ENCODE measurements around the gene TRAPPC10.

TRAPPC10 gene

DNA sequence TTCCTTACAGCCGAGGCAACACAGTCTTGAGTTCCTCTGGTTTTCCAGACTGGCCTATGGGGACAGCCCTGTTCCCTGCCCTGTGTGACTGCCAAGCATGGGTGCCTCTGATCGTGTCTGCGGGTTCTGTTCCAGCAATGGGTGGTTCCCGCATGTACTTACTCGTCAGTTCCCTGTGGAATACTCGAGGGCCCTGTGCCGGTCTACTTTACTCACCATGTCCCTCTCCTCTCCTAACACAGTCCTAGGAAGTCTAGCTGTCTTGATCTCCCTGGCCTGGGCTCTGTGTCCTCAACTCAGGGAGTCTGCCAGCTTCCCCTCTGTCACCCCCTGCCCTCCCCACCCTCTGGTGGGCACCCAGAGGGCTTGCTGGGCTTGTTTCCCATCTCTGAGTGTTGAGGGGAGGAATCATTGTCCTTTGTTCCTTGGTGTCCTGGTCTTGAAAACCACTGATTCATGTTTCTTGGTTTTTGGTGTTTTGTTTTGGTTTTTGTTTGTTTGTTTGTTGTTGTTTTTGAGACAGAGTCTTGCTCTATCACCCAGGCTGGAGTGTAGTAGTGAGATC lies 36.0 kb downstream of the TRAPPC10 start:
- no peak for DNase-seq

DNA sequence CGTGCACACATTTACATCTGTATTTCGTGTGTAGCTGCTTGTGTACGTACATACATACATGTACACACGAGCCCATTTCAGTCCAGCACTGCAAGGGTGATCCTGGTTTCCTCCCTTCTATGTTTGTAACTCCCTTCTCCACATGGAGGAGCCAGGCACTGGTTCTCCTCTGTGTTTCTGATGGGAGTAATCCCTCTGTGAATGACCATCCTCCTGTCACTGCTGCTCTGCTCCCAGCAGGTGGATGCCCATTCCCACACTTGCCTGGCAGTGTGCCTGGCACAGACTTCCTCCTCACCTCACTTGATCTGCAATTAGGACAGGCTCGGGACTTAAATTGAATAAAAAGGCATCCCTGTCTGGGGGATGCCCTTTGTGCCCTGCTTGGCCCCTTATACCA lies 37.1 kb downstream of the TRAPPC10 start:
- no peak for DNase-seq

DNA sequence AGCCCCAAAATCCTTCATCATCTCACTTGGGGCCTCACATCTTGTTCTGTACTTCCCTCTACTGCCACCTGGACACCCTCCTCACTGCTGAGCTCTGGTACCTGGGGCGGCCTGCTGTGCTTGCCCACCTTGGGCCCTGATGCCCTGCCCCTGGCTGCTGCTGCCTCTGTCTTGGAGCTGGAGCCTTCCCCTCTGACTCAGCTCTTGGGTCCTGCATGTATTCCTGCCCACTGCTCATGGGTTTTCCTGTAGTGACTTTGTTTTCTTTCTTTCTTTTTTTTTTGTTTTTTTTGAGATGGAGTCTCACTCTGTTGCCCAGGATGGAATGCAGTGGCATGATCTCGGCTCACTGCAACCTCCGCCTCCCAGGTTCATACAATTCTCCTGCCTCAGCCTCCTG lies 37.5 kb downstream of the TRAPPC10 start:
- no peak for DNase-seq

DNA sequence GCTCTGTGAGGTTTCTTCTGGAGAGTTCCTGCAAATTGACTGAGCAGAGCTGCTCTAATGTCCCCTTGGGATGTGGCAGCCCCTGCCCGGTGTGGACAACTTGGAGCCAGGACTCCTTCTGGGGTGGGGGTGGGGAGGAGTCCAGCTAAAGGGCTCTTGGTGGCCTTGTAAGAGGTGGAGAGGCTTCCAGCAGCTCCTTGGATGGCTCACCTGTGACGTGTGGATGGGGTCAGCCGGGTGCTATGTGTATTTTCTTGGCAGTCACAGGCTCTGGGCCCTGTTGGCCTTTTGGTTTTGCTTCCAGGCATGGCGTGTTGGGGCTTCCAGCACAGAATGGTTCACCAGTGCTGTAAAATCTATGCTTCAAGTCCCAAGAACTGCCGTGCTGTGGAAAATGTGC lies 38.2 kb downstream of the TRAPPC10 start:
- no peak for DNase-seq

DNA sequence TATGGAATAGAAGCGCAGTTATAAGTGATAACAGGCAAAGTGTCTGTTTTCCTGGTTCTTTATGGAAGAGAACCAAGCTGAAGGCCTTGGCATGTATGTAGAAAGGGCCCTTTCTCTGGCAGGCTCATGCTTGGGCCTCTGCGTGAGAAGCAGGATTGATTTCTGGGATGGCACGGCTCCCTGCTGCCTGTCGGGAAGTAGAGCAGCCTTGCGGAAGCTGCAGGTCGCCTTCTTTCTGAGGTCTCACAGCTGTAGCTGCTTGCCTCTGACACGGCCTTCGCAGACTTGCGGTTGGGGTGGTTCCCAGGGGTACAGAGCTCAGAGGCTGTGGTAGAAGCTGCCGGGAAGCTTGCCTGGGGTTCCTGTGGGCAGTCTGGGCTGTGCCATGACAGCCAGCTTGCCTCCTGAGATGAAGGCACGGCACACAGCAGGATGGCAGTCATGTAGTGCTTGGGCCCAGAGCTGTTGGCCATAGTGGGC lies 39.4 kb downstream of the TRAPPC10 start:
- DNase-seq = no peak

DNA sequence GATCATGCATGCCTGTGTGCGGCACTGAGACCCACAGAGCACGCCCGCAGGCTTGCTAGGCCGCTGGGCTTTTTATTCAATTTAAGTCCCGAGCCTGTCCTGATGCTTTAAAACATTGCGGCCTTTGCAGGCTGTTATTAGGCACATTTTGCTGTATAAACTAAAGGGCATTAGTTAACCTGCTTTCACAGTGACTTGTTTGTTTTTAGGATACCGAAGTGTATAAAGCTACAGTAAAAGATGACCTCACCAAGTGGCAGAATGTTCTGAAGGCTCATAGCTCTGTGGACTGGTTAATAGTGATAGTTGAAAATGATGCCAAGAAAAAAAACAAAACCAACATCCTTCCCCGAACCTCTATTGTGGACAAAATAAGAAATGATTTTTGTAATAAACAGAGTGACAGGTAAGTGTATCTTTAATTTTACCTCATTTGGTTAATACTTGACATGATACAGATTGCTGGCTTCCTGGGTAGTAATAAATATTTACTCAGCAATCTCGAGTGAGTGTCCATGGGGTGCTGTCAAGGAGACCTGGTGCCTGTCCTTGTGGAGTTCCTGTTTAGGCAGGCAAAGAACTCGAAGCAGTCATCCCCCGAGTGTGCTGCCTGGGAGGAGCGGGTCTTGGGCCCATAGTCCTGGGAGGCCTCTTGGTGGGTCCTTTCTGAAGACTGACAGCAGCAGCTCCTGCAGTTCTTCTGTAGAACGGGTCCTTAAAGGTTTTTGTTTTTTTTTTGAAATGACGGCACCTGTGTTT lies 40.1 kb downstream of the TRAPPC10 start:
- DNase-seq = no peak

DNA sequence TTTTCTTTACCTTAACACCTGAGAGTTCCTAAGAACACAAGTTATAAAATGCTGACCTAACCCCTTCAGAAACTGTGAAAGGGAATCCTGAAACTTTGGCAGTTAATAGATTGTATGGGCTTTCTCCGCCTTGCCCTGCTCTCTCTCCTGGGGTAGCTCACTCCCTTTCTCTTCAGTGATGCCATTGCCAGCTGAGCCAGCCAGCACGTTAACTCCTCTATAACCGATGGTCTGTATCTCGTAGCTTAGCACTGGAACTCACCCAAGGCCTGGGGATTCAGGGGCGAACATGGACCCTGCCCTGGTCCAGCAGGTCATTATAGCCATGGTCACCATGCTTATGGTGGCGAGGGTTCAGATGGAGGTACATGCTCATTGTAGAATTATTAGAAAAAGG lies 40.7 kb downstream of the TRAPPC10 start:
- no peak for DNase-seq

DNA sequence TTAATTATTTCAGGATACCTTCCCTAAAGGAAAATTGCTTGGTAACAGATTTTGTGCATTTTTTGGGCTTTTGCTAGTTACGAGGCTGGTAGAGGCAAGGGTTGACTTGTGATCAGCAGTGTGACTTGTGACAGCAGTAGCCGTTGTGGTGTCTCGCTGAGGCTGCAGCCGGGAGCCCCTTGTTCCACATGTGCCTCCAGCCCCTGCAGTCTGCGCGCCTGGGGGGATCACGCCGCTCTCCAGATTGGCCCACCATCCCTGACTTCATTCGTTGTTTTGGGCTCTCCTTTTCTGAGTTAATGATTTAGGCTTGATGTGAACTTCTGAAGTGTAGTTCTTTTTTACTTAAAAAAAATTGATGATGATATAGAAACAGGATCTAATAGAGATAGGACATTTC lies 41.5 kb downstream of the TRAPPC10 start:
- no peak for DNase-seq

DNA sequence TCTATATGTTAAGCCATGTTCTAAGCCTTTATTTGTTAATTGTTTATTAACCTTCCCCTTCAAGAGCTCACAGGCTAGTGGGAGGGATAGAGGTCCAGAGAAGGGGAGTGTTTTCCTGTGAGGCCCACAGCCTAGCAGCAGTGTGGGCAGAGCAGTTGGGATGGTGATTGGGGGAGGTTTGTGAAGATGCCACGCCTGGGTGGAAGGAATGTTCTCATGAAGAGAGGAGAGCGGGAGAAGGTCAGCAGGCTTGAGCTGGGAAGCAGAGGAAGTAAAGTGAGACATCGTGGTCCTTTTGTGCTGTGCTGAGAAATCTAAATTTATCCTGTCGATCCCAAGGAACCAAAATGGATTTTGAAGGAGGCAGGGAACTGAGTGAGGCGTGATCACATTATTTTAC lies 42.6 kb downstream of the TRAPPC10 start:
- no peak for DNase-seq

DNA sequence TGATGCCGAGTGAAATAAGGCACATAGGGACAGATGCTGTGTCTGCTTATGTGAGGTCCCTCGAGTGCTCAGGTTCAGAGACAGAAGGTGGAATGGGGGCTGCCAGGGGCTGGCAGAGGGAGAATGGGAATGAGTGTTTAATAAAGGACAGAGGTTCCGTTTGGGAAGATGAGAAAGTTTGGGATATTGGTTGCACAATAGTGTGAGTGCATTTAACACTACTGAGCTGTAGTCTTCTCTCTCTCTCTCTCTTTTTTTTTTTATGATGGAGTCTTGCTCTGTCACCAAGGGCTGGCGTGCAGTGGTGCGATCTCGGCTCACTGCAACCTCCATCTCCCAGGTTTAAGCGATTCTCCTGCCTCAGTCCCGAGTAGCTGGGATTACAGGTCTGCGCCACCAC lies 44.9 kb downstream of the TRAPPC10 start:
- DNase-seq = no peak

DNA sequence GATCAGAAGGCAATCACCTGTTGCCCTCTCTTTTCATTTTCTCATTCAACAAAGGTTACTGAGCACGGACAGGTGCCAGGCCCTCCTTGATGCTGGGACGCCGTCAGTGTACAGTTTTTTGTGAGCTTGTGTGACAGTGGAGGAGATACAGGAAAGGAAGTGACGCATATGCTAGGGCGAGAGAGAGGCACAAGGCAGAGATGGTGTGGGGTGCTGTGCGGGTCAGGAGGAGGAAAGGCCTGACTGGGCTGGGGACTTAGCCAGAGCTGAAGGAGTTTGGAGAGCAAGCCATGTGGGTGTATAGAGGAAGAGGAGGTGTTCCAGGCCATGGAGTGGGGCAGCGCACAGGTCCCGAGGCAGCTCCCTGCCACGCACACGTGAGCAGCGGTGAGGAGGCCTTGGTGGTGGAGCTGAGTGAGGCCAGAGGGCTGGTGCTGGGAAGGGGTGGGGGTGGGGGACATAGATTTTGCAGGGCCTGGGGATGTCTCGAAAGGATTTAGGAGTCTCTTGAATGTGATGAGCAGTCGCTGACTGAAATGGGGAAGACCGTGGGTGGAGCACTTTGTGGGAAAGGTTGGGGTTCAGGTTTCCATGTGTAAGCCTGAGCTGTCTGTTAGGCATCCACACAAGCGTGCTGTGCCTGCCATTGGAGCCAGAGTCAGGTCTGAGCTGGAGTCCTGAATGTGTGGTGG lies 46.0 kb downstream of the TRAPPC10 start:
- no peak for DNase-seq

DNA sequence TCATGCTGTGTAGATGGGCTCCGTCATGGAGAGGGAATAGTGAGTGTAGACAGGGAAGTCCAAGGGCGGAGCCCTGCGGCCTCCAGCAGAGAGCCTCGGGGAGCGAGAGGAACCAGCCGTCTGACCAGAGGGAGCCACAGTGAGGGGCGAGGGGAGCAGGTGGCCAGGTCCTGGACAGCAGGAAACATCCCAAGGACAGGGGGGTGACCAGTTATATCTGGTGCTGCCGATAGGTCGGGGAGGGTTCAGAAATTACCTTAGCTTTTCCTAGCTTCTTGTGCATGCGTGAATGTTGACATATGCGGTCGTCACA lies 46.5 kb downstream of the TRAPPC10 start:
- DNase-seq = no peak

DNA sequence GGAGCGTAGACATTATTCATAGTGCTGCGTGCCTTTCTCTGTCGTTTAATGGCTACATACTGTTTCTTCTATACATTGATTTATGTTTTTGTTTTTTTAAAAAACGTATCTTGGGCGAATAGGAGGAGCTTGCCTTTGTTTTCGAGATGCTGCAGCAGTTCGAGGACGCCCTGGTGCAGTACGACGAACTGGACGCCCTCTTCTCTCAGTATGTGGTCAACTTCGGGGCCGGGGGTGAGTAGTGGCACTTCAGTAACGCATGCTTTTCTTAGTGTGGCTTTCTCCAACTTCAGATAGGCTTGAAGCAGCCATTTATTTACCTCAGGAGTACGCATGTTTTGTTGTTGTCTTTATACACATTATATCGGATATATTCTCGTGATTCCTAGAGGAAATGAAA lies 46.9 kb downstream of the TRAPPC10 start:
- no peak for DNase-seq

DNA sequence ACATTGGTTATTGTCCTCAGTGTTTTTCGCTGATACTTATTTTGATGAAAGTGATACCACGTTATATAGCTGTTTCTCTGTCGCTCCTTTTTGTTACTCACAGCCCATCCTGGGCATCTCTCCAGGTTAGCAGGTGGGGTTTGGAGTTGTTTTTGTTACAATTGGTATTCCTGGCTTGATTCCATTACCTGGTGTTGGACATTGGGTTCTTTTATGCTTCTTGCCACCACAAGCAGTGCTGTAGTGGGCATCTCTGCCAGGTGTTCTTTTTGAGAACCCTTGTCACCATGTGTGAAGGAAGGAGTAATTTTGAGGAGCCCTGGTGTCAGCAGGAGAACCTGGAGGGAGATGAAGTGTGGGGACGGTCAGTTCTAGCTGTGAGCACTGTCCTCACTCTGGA lies 47.6 kb downstream of the TRAPPC10 start:
- peak; percentile 10 for DNase-seq

DNA sequence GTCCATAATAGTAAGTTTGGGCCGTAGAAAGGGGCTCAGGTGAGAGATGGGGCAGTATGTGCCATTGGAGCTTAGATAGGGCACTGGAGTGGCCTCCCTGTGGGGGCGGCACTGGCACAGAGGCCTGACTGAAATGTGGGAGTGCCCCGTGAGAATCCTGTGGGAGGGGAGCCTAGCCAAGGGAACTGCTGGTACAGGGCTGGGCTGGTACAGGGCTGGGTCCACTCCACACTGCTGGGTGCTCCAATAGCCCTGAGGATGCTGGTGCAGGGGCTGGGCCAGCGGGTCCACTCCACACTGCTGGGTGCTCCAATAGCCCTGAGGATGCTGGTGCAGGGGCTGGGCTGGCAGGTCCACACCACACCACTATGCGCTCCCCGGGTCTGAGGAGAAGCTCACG lies 50.3 kb downstream of the TRAPPC10 start:
- no peak for DNase-seq

DNA sequence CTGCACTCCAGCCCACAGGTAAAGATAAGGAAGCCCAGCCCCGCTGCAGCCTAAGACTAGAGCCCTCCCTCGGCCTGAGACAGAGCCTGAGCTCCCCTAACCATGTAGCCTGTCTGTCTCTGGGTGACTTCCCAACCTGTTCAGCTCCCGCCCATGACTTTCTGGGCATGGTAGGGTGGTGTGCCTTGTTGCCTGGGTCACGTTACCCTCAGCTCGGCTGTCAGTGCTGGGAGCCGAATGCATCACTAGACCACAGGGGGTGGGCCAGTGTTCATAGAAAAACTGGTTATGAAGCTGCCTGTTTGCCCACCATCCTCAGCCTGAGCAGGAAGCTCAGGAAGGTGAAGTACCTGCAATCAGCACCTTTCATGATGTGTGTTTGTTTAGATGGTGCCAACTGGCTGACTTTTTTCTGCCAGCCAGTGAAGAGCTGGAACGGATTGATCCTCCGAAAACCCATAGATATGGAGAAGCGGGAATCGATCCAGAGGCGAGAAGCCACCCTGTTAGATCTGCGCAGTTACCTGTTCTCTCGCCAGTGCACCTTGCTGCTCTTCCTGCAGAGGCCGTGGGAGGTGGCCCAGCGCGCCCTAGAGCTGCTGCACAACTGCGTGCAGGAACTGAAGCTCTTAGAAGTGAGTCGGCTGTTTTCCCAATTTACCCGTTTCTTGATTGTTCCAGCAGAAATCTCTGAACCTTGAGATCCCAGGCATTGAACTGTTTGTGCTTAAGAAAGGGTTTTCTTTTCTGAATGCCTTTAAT lies 51.2 kb downstream of the TRAPPC10 start:
- no peak for DNase-seq

DNA sequence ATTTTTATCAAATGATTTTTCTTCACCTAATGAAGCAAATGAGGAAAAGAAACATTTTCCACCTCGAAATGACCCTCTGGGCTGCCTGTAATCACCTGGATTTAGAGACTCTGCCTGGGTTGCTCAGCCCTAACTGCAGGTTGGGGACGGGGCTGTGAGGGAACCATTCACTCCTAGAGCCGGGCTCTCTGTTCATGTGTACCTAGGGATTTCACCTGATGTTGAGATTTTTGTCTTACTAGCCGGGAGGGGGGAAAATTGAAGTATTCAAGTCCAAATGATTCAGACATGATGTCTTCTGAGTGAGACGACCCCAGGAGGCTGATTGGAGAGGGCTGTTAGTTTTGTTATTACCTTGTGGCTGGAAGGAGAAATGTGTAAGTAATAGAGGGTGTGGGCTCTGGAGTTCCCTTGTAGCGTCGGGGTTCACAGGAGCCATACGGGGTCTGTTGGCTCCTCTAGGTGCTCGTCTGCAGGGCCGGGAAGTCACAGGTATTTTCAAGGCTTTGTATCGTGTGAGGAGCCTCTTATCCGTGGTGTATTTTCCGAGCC lies 52.8 kb downstream of the TRAPPC10 start:
- no peak for DNase-seq

DNA sequence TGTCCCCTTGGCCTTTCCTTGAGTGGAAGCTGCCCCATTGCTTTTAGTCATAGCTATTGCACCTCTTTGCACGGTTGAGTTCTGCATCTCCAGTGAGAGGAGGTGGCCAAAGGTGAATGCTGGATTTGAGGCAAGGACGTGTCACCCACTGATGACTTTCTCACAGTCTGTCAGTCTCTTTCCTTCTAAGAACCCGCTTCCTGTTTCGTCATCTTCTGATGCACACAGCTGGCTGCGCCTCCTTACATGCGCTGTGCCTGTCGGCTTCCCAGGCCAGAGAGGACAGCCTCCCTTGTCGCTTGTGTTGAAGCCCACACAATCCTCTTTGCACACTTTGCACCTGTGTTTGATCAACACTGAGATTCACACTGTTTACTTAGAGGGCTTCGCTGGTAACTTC lies 53.3 kb downstream of the TRAPPC10 start:
- no peak for DNase-seq

DNA sequence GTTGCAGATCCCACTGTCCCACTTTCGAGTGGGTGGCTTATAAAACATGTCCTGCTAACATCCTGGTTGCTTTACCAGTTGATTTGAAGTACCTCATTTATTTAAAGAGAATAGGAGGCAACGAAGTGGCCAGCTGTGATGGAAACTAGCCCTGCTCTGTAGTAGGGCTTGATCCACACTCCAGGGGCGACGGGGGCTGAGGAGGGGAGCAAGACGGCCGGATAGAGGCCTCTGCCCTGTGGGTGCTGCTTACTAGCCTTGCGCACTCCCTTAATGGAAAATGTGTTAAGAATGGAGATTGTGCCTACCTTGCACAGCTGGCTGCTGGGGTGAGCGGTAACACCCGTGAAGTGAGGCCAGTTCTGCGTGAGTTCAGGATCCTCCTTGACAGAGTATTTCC lies 54.0 kb downstream of the TRAPPC10 start:
- DNase-seq = no peak

DNA sequence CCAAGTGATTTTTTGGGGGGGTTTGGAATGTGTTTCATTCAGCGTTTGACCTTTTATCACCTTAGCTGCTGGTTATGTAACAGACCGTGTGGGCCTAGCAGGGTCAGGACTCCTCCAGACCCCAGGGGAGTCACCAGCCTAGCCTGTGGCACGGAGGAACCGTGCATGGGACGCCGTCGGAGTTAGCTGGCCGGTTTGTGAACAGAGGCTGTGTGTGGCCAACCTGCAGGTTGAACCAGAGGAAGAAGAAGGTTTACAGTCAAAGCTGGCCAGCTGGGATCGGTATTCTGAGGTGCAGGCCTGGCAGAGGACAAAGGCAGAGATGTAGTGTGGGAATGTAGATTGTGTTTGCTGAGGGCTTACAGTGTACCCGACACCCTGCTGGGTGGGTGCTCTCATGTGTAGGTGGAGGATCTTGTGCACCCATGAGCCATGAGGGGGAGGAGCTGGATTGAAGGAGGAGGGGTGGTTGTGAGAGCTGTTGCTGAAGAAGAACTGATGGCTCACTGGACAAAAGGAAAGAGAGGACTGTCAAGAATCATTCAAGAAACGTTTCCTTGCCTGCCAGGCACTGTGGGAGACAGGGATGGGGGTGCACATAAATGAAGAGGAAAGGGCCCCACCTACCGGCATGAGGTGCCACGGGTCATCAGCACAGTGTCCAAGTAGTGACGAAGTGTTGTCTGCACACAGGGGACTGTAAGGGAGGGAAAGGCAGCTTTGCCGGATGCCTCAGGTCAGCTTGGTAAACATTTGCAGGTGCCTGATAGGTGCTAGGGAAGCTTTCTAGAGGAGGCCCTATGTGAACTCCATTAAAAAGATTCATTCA lies 55.1 kb downstream of the TRAPPC10 start:
- no peak for DNase-seq

DNA sequence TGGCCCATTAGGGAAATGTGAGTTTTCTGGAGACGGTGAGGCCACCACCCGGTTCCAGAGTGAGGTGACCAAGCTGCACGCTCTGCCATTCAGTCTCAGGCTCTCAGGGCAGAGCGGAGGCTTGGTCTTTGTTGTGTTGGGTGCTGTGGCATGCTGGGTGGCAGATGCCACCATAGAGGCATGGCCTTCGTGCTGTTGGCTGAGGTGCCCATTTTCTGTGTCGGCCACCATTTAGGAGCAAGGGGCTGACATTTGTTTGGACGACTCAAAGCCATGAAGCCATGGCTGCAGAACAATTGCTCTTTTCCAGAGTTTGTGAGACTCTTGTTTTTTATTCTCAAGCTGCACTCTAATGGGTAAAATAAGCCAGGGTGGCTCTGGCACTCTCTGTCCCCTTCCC lies 58.3 kb downstream of the TRAPPC10 start:
- no peak for DNase-seq

DNA sequence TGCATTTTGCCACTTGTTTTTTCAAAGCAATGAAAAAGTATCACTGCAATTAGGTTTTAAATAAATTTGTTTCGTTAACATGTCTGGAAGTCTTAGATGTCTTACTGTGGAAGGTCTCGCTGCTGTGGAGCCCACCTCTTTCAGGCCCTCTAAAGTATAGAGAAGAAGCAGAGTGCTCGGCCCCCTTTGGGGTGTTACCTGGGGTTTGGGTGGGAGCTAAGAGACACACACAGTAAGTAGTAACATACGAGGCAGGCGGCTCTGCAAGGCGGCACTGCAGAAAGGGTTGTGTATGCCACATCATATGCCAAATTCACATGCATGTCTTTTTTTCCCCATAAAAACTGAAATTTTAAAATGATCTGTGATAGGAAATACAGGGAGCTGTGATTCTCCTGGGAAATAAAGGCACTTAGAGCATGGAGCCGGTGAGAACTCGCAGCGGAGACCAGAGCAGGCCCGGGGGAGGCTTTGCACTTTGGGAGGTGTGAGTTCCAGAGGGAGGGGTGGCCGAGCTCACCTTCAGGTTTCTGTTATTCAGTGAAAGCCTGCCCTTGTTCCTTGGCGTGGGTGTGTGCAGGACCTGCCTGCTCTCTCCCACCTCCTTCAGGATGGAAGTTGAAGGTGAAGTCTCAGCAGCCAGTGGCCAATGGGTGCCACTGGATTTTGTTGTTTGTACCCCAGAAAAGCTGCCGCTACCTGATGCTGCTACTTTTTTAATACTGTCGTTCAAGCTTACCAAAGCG lies 59.4 kb downstream of the TRAPPC10 start:
- no peak for DNase-seq
